Mesendoderm (in vitro differentiated cells): ENCODE data around the gene CUL9.

Experiments used
- DNase-seq: peaks from one replicate; pipeline ENCODE4 v3.0.0; 2013
- H2AK5ac ChIP-seq: 2 replicates; pipeline ENCODE4 v1.6.1; 2013; ENCODE audit warnings: low read length, inconsistent platforms
- H2BK120ac ChIP-seq: 2 replicates; pipeline ENCODE4 v1.6.1; 2013; ENCODE audit warnings: low read depth, mild to moderate bottlenecking, low read length, moderate library complexity, mixed read lengths
- H2BK15ac ChIP-seq: replicated peaks from 2 replicates; pipeline ENCODE4 v1.6.1; 2013; ENCODE audit warnings: low read depth, mild to moderate bottlenecking, moderate library complexity
- H2BK5ac ChIP-seq: 2 replicates; pipeline ENCODE4 v1.6.1; 2013; ENCODE audit warnings: low read length, inconsistent platforms
- H3K18ac ChIP-seq: 2 replicates; pipeline ENCODE4 v1.6.1; 2013; ENCODE audit warnings: mild to moderate bottlenecking, low read length, mixed read lengths
- H3K23ac ChIP-seq: one replicate; pipeline ENCODE4 v1.6.1; 2013; ENCODE audit warnings: low read length
- H3K27ac ChIP-seq: 2 replicates; pipeline ENCODE4 v1.5.1; 2013; ENCODE audit warnings: low read depth, mild to moderate bottlenecking, inconsistent platforms, low read length, moderate library complexity
- H3K27me3 ChIP-seq: 2 replicates; pipeline ENCODE4 v1.6.1; 2013; ENCODE audit warnings: low read length, control low read depth, mild to moderate bottlenecking, inconsistent platforms; ENCODE audit not compliant: insufficient read depth, poor library complexity
- H3K36me3 ChIP-seq: 2 replicates; pipeline ENCODE4 v1.6.1; 2013; ENCODE audit warnings: low read length, inconsistent platforms; ENCODE audit not compliant: control insufficient read depth, insufficient read depth
- H3K4ac ChIP-seq: one replicate; pipeline ENCODE4 v1.6.1; 2013; ENCODE audit warnings: low read depth, mild to moderate bottlenecking, low read length, moderate library complexity
- H3K4me1 ChIP-seq: 2 replicates; pipeline ENCODE4 v1.6.1; 2013; ENCODE audit warnings: low read depth, low read length, inconsistent platforms; ENCODE audit not compliant: control insufficient read depth
- H3K4me2 ChIP-seq: 2 replicates; pipeline ENCODE4 v1.6.1; 2013; ENCODE audit warnings: low read length
- H3K4me3 ChIP-seq: 2 replicates; pipeline ENCODE4 v1.5.1; 2013; ENCODE audit warnings: mild to moderate bottlenecking, low read length
- H3K56ac ChIP-seq: one replicate; pipeline ENCODE4 v1.6.1; 2013; ENCODE audit warnings: low read length
- H3K79me1 ChIP-seq: 2 replicates; pipeline ENCODE4 v1.6.1; 2013; ENCODE audit warnings: low read length, inconsistent platforms
- H3K79me2 ChIP-seq: 2 replicates; pipeline ENCODE4 v1.6.1; 2013; ENCODE audit warnings: mild to moderate bottlenecking, low read length; ENCODE audit not compliant: control insufficient read depth, insufficient read depth
- H3K9ac ChIP-seq: 2 replicates; pipeline ENCODE4 v1.6.1; 2013; ENCODE audit warnings: low read length, inconsistent platforms
- H4K5ac ChIP-seq: one replicate; pipeline ENCODE4 v1.6.1; 2013; ENCODE audit warnings: low read length
- H4K8ac ChIP-seq: one replicate; pipeline ENCODE4 v1.6.1; 2013; ENCODE audit warnings: low read depth, mild to moderate bottlenecking, control low read depth, low read length, moderate library complexity
- WGBS: extraction: QIAGEN DNeasy Blood & Tissue Kit; methylation state at CpG from one replicate; pipeline ENCODE4 v1.1.7; 2013; ENCODE audit warnings: low lambda C conversion rate, missing lambda C conversion rate; ENCODE audit not compliant: insufficient coverage; ENCODE audit errors: extremely low coverage; 5-methylcytosine and 5-hydroxymethylcytosine counted together

The CUL9 gene

GRCh38 chr6:43170931-43171706, 10.9 kb upstream of the CUL9 start, which contains the start of gene SRF:
Gene SRF (plus strand): TSS chr6:43171269. CDS start chr6:43171657, 388 bp downstream.
- H2AK5ac ChIP-seq = no peak within 1 kb of the TSS
- peak within 1 kb of the TSS; percentile 99 for H3K18ac ChIP-seq
- peak within 1 kb of the TSS; percentile 94 for H3K9ac ChIP-seq
- H3K79me2 ChIP-seq = peaks cover 23% of the 10 kb centered on the region
- peak within 1 kb of the TSS; percentile 89 for H3K27ac ChIP-seq
- peak within 1 kb of the TSS; percentile 94 for H3K4me2 ChIP-seq
- H3K23ac ChIP-seq = no peak within 1 kb of the TSS
- H3K4me3 ChIP-seq = peak within 1 kb of the TSS; percentile 93
- H3K56ac ChIP-seq = peak within 1 kb of the TSS; percentile 98
- no CpG with 5 or more reads among the region's 83 CpGs for WGBS
- peaks cover 23% of the 10 kb centered on the region for H3K79me1 ChIP-seq
- peak; percentile 100 for DNase-seq
- no peak within 1 kb of the TSS for H2BK15ac ChIP-seq
- peak within 1 kb of the TSS; percentile 78 for H2BK120ac ChIP-seq
- H3K36me3 ChIP-seq = peaks cover 7% of the 10 kb centered on the region
- no peaks in the 10 kb centered on the region for H3K27me3 ChIP-seq
- no peak within 1 kb of the TSS for H4K5ac ChIP-seq
- H3K4me1 ChIP-seq = peaks cover 13% of the 10 kb centered on the region
- H2BK5ac ChIP-seq = peak within 1 kb of the TSS; percentile 68
- peak within 1 kb of the TSS; percentile 44 for H4K8ac ChIP-seq
- H3K4ac ChIP-seq = peak within 1 kb of the TSS; percentile 98

GRCh38 chr6:43171707-43172103, 10.3 kb upstream of the CUL9 start:
- no peak for DNase-seq
- Histone ChIP-seq H3K9ac (peak overlapping the region; percentile 94), H4K8ac (peak overlapping the region; percentile 30), H3K4ac (peak overlapping the region; percentile 98), H3K79me2 (peaks cover 23% of the 10 kb centered on the region), H2BK120ac (peak overlapping the region; percentile 78), H3K27me3 (no peaks in the 10 kb centered on the region), H3K27ac (peak overlapping the region; percentile 73), H2BK5ac (no peak overlapping the region), H2BK15ac (no peak overlapping the region), H3K36me3 (peaks cover 7% of the 10 kb centered on the region), H3K23ac (no peak overlapping the region), H3K4me2 (peak overlapping the region; percentile 48), H3K18ac (peak overlapping the region; percentile 99), H3K4me1 (peaks cover 13% of the 10 kb centered on the region), H3K79me1 (peaks cover 28% of the 10 kb centered on the region), H4K5ac (no peak overlapping the region), H2AK5ac (no peak overlapping the region), H3K56ac (peak overlapping the region; percentile 98), H3K4me3 (peak overlapping the region; percentile 93)
- WGBS = no CpG with 5 or more reads among the region's 57 CpGs

GRCh38 chr6:43172104-43173007, 9.6 kb upstream of the CUL9 start:
- H2BK5ac ChIP-seq = peak overlapping the region; percentile 58
- peak overlapping the region; percentile 78 for H2BK120ac ChIP-seq
- H3K27ac ChIP-seq = peak overlapping the region; percentile 73
- peak overlapping the region; percentile 30 for H4K8ac ChIP-seq
- H3K9ac ChIP-seq = peak overlapping the region; percentile 94
- peaks cover 23% of the 10 kb centered on the region for H3K79me2 ChIP-seq
- H3K56ac ChIP-seq = peak overlapping the region; percentile 98
- no peak overlapping the region for H3K23ac ChIP-seq
- no peaks in the 10 kb centered on the region for H3K27me3 ChIP-seq
- peak overlapping the region; percentile 98 for H3K4ac ChIP-seq
- H2BK15ac ChIP-seq = no peak overlapping the region
- H3K4me2 ChIP-seq = peak overlapping the region; percentile 99
- no peak overlapping the region for H4K5ac ChIP-seq
- H2AK5ac ChIP-seq = peak overlapping the region; percentile 90
- peaks cover 7% of the 10 kb centered on the region for H3K36me3 ChIP-seq
- DNase-seq = peak; percentile 57
- peak overlapping the region; percentile 93 for H3K4me3 ChIP-seq
- WGBS = no CpG with 5 or more reads among the region's 46 CpGs
- H3K79me1 ChIP-seq = peaks cover 28% of the 10 kb centered on the region
- H3K18ac ChIP-seq = peak overlapping the region; percentile 99
- peaks cover 13% of the 10 kb centered on the region for H3K4me1 ChIP-seq

DNA sequence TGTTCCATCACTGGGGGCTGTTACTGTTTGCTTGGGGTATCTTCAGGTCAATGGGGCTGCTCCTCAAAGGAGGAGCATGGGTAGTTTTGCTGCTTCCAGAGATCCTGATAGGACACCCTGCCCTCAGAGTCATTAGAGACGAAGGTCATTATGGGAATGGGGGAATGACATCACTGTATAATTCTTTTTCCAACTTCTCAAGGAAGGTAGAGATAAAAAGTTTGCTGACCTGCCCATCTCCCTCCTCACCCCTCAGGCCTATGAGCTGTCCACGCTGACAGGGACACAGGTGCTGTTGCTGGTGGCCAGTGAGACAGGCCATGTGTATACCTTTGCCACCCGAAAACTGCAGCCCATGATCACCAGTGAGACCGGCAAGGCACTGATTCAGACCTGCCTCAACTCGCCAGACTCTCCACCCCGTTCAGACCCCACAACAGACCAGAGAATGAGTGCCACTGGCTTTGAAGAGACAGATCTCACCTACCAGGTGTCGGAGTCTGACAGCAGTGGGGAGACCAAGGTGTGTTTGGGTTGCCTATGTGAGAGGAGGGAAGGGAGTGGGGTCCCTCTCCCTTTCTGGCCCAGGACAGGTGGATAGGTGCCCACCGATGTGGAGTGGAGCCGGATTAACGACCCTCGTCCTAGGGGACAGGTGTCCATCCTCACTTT, 8.3 kb upstream of the CUL9 start:
- Histone ChIP-seq H3K79me2 (peaks cover 23% of the 10 kb centered on the region), H3K4ac (no peak overlapping the region), H3K27me3 (no peaks in the 10 kb centered on the region), H3K4me1 (peaks cover 13% of the 10 kb centered on the region), H3K4me3 (no peak overlapping the region), H3K9ac (peak overlapping the region; percentile 94), H2AK5ac (no peak overlapping the region), H2BK120ac (no peak overlapping the region), H3K27ac (peak overlapping the region; percentile 13), H3K56ac (peak overlapping the region; percentile 98), H3K23ac (no peak overlapping the region), H4K5ac (no peak overlapping the region), H3K79me1 (peaks cover 28% of the 10 kb centered on the region), H4K8ac (no peak overlapping the region), H3K4me2 (peak overlapping the region; percentile 99), H3K18ac (no peak overlapping the region), H2BK15ac (no peak overlapping the region), H3K36me3 (peaks cover 13% of the 10 kb centered on the region), H2BK5ac (peak overlapping the region; percentile 4)
- WGBS = no CpG with 5 or more reads among the region's 11 CpGs
- DNase-seq = no peak

- H3K4me1 ChIP-seq = peaks cover 13% of the 10 kb centered on the region
- peaks cover 15% of the 10 kb centered on the region for H3K36me3 ChIP-seq
- H3K9ac ChIP-seq = peak overlapping the region; percentile 50
- H2BK5ac ChIP-seq = no peak overlapping the region
- peak overlapping the region; percentile 51 for H3K27ac ChIP-seq
- no peak overlapping the region for H2AK5ac ChIP-seq
- no peak overlapping the region for H2BK15ac ChIP-seq
- no peak overlapping the region for H3K56ac ChIP-seq
- peak overlapping the region; percentile 49 for H3K4me2 ChIP-seq
- no CpG with 5 or more reads among the region's 32 CpGs for WGBS
- H3K23ac ChIP-seq = no peak overlapping the region
- peaks cover 28% of the 10 kb centered on the region for H3K79me1 ChIP-seq
- peaks cover 23% of the 10 kb centered on the region for H3K79me2 ChIP-seq
- no peak overlapping the region for H3K4me3 ChIP-seq
- H4K5ac ChIP-seq = no peak overlapping the region
- peak; percentile 100 for DNase-seq
- no peak overlapping the region for H3K4ac ChIP-seq
- H4K8ac ChIP-seq = no peak overlapping the region
- H3K27me3 ChIP-seq = no peaks in the 10 kb centered on the region
- no peak overlapping the region for H3K18ac ChIP-seq
- no peak overlapping the region for H2BK120ac ChIP-seq
Measured at GRCh38 chr6:43174263-43175112, 7.5 kb upstream of the CUL9 start.
